T1000 (cell line): Measurements from ENCODE around the gene IGFLR1.

ENCODE experiments used
- DNase-seq: peaks from one replicate; lab custom pipeline; 2025; ENCODE audit warnings: mixed read lengths; lab: John Stamatoyannopoulos, UW

Gene IGFLR1, protein sequence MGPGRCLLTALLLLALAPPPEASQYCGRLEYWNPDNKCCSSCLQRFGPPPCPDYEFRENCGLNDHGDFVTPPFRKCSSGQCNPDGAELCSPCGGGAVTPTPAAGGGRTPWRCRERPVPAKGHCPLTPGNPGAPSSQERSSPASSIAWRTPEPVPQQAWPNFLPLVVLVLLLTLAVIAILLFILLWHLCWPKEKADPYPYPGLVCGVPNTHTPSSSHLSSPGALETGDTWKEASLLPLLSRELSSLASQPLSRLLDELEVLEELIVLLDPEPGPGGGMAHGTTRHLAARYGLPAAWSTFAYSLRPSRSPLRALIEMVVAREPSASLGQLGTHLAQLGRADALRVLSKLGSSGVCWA

DNA sequence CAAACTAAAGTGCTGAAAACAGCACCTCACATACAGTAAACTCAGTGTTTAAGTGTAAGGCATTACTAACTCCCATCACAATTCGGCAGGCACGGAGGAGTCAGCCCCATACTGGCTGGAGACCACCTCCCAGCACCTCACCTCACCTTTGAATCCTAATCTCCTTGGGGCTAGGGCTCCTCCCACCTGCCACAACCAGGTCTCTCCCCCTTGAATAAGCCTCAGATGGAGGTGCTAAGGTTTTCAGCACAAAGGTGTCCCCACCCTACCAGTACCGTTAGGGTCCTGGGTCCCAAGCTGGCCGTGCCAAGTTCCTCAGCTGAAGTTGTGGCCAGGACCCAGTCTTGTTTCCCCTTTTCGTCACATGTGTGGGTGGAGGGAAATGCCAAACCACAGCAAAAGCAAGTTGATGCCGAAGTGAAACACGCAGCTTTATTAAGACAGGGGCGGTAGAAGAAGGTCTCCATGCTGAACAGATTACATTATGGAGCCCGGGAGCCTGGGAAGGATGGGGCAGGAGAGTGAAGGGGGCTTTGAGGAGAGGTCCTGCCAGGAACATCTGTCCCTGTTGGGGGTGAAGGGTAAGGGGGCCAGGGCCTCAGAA is at the start of gene IGFLR1:
IGFLR1 (minus strand) TSS at position 332 of the 604 bp plus-strand sequence. CDS start 1,272 bp downstream, outside the sequence.
- no peak for DNase-seq

DNA sequence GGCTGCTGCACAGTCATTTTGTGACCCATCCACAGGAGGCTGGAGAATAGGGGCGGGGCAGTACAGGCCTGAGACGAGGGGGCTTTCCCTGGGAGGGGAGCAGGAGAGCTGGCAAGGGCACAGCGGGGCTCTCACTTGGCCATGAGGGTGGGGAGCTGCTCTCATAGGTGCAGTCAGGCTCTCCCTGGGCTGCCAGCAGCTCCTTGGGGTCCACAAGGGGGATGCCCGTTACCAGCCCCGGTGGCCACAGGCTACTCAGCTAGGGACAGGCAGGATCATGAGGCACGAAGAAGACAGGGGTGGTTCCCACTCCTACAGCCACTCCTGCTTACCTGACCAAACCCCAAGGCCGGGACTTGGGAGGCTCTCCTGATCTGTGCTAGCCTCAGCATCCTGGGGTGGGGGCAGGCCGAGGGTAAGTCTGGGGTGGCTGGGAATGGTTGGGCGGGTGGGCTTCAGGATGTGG is 49.6 kb upstream of the IGFLR1 start:
- DNase-seq: no peak

DNA sequence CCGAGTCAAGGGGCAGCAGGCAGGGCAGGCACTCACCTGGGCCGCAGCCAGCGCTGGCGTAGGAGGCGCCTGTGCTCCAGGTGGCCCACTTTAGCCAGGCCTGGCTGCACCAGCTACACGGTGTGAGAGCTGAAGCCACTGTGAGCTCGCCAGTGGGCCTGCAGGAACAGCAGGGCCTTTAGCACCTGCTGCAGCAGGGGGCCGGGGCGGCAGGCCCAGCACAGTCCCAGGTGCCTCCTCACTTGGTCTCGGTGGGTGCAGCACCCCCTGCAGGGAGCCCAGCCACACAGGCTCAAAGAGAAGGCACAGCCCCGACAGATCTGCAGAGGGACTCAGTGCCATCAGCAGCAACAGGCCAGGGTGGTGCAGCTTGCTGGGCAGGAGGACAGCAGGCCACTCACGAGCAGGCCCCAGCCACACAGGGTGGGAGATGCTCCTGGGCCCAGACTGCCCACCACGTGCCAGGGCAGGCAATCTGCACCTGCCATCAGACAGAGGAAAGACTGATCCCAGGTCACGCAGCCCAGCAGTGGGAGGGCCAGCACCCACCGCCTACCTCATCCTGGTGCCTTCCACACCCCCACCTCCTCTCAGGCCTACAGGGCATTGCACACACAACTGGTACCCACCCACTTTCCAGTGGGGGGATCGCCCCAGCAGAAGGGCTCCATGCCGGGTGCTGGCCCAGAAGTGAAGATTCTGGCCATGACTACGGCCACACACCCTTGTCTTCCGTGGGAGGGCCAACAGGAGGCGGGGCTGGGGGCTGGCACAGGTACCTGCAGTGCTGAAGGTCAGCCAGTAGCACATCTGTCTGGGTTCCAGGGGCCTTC is 48.9 kb upstream of the IGFLR1 start:
- no peak for DNase-seq

DNA sequence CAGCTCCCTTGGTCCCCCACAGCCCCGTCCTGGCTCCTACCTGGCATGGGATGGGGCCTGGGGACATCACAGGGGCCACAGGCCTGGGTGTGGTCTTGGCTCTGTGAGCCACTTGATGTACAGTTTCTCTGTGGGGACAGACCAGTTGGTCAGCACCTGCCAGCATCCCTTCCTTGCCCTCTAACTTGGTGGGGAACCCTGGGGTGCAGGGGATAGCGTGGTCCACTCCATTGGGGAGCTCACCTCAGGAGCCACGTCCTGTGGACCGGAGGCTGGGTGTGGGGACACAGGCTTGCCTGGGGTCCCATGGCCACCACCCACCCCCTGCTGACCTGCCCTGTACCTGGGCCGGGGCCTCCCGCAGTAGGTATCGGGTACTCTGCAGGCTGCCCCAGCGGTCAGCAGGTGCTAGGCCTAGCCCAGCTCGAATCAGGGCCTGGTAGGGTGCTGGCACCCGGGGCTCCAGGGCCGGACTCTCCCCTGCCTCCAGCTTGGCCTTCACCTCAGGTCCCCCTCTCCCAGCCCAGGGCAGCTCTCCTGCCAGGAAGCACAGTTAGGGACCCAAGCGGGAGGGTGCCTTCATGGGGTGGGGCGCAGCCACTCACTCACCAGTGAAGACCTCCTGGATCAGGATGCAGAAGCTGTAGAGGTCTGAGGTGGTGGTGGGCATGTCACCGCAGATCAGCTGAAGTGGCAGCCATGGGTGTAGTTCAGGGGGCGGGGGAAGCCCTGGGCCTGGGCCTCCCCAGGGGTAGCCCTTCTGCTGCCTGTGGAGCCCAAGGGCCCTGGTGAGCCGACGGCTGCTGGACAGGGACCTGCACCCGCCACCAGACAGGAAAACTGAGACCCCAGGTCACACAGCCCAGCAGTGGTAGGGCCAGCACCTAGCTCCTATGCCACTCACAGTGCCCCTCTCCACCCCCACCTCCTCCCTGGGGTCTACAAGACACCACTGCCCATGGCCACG is 48.0 kb upstream of the IGFLR1 start:
- DNase-seq: no peak

DNA sequence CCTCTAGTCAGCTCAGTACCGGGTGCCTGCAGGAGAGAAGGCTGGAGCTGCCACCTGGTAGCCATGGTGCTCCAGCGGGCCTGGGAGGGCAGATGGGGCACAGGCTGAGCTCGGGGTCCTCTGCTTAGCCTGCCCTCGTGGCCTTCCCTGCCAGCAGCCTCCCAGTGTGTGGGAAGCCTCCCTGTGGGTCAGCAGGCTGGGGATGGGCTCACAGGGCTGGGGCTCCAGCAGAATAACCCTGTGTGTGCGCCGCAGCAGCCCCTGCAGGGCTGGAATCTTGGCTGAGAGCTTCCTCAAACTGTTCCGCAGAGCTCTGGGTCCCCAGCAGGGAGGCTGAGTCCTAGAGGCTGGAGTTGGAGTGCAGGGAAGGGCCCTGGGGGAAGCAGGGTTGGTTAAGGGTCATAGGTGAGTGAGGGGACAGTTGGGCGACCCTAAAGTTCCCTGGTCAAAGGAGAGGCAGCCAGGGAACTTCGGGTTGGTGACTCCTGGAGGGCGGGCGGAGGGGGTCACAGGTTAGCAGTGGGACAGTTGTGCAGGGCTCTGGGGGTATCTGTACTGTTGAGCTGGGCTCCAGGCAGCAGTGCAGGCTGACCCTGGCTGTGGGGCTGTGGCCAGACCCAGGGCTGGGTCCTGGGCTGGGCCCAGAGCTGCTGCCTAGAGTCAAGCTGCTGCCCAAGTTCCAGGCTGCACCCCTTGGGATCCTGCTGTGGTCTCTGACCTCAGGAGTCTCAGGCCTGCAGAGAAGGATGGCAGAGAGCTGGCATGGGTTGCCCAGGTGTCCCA is 47.1 kb upstream of the IGFLR1 start:
- DNase-seq: no peak

DNA sequence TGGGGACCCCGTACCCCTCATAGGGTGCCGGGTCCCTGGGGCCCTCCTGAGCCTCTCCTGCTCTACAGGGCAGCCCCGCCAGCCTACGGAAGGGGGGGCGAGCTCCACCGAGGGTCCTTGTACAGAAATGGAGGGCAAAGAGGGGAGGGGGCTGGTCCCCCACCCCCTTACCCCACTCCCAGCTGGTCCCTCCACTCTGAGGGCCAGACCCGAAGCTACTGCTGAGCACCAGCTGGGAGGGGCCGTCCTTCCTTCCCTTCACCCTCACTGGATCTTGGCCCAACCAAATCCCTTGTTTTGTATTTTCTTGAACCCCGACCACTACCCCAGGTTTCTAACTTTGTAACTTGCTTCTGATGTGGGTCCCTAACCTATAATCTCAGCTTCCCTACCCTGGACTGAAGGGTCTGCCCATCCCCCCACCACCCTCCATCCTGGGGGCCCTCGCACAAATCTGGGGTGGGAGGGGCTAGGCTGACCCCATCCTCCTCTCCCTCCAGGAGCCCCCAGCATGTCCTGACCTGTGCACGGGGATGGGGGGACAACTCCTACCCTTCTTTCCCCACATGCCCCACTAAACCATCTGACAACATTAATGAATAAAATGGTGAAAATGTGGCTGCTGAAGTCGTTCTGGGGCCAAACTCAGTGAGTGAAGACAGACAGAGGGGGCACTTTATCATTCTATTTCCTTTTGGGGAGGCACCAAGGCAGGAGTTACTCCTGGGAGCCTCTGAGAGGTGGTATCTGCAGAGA is 46.1 kb upstream of the IGFLR1 start:
- no peak for DNase-seq

DNA sequence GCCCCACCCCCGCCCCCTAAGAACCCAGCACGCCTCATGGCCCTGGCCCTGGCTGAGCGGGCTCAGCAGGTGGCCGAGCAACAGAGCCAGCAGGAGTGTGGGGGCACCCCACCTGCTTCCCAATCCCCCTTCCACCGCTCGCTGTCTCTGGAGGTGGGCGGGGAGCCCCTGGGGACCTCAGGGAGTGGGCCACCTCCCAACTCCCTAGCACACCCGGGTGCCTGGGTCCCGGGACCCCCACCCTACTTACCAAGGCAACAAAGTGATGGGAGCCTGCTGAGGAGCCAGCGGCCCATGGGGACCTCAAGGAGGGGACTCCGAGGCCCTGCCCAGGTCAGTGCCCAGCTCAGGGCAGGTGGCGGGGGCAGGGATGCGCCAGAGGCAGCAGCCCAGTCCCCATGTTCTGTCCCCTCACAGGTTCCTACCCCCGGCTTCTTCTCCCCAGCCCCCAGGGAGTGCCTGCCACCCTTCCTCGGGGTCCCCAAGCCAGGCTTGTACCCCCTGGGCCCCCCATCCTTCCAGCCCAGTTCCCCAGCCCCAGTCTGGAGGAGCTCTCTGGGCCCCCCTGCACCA is 45.1 kb upstream of the IGFLR1 start:
- no peak for DNase-seq

DNA sequence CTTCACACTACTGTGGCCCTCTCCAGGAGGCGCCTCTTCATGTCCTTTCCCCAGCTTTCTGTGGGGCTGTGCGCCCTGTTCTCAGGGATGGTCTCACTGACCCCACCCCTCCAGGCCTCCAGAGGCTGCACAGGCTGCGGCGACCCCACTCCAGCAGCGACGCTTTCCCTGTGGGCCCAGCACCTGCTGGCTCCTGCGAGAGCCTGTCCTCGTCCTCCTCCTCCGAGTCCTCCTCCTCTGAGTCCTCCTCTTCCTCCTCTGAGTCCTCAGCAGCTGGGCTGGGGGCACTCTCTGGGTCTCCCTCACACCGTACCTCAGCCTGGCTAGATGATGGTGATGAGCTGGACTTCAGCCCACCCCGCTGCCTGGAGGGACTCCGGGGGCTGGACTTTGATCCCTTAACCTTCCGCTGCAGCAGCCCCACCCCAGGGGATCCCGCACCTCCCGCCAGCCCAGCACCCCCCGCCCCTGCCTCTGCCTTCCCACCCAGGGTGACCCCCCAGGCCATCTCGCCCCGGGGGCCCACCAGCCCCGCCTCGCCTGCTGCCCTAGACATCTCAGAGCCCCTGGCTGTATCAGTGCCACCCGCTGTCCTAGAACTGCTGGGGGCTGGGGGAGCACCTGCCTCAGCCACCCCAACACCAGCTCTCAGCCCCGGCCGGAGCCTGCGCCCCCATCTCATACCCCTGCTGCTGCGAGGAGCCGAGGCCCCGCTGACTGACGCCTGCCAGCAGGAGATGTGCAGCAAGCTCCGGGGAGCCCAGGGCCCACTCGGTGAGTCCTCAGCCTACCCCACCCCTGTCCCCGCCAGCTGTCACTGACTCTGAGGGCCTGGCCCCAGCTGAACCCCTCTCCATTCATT is 44.3 kb upstream of the IGFLR1 start:
- DNase-seq: no peak

DNA sequence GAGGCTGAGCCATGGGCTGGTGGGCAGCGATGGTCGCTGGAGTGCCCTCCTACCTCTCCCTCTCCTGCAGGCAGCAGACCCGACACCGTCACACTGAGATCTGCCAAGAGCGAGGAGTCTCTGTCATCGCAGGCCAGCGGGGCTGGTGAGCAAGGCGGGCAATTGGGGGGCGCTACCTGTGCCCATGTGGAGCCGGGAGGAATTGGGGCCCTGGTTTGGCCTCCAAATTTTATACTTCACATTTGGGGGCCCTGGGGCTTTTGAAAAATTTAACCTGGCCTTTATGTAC is 43.0 kb upstream of the IGFLR1 start:
- no peak for DNase-seq

DNA sequence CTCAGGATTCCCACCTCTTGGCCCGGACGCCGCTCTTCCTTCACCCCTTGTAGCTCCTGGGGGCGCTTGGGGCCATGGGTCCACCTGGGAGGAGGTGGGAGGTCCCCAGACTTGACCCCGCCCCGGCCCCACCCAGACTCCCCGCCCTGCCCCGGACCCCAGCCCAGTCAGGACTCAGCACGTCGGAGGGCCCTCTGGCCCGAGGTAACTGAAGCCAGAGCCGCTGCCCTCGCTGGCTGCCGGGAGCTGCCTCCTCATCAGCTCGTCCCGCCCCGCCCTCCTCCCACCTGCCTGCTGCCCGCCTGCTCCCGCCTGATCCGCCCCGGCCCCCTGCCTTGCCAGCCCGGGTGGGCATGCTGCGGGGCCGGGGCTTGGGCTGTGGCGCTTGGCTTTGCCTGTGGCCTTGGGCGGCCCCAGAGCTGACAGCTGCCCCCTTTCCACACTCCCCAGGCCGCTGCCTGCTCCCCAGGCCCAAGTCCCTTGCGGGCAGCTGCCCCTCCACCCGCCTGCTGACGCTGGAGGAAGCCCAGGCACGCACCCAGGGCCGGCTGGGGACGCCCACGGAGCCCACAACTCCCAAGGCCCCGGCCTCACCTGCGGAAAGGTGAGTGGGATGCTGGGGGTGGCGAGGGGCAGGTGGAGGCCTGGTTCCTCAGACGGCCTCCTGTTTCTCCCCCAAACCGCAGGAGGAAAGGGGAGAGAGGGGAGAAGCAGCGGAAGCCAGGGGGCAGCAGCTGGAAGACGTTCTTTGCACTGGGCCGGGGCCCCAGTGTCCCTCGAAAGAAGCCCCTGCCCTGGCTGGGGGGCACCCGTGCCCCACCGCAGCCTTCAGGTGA is 42.5 kb upstream of the IGFLR1 start:
- no peak for DNase-seq

DNA sequence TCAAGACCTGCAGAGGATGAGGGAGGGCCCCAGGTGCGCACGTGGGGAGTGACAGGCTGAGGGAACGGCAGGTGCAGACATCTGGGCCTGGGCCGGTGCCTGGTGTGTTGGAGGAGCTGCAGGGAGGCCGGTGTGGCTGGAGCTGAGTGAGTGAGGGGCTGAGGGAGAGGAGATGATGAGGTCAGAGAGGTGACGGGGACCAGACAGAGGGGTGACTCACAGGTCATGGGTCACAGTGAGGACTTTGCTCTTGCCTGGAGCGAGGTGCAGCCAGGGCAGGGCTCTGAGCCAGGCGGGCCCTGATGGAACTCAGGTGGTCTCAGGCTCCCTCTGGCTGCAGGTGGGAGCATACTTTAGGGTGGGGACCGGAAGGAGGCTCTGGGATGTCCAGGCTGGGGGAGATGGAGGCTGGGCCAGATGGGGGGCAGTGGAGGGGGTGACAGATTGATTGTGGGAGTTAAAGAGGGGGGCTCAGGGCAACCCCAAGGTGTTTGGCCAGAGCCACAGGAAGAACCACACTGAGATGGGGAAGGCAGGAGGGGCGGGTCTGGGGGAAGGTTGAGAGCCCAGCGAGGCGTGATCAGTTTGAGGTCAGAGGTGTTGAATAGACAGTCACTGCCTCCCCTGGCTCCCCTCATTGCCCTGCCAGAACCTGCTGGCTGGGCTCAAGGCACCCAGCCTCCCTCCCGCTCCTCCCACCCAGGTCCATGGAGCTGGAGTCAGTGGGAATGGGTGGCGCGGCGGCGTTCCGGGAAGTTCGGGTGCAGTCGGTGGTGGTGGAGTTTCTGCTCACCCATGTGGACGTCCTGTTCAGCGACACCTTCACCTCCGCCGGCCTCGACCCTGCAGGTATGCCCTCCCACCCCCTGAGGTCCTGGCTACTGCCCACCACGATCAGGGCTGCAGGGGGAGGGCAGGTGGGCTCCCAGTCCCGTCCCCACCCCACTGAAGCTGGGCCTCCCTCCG is 41.5 kb upstream of the IGFLR1 start:
- no peak for DNase-seq

DNA sequence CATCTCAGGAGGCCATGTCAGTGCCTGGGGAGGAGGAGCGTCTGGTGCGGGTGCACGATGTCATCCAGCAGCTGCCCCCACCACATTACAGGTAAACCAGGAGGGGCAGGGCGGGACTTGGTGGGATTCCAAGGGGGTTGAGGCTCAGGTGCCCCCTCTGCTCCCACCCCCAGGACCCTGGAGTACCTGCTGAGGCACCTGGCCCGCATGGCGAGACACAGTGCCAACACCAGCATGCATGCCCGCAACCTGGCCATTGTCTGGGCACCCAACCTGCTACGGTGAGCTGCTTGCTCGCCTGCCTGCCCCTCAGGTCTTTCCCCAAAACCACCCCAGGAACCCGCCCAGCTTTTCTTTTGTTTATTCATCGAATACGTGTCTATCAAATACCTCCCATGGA is 40.3 kb upstream of the IGFLR1 start:
- DNase-seq: no peak

DNA sequence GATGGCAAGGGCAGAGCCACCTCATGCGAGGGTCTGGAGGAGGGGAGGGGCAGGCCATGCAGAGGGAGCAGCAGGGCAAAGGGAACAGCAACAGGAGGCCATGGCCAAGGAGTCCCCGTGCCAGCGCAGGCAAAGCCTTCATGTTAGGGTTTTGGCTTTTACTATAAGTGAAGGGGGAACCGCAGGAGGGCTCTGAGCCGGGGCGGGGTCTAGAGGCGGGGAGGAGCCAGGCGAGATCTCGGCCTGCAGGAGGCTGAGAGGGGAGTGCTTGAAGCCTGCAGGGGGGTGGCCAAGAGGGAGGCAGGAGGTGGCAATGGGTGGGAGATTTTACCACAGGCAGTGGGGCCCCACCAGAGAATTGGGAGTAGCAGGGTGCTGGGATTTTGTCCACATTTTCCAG is 39.4 kb upstream of the IGFLR1 start:
- DNase-seq: no peak

DNA sequence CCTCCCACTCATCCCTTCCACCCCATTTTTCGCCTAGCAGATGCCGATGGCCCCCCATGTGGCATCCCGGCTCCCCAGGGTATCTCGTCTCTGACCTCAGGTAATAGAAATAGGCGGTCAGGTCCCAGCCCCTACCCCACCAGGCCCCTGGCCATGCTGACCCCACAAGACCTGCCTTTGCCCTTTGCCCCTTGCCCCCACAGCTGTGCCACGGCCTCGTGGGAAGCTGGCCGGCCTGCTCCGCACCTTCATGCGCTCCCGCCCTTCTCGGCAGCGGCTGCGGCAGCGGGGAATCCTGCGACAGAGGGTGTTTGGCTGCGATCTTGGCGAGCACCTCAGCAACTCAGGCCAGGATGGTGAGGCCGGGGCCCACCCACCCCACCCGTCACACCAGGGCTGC is 38.5 kb upstream of the IGFLR1 start:
- DNase-seq: no peak

DNA sequence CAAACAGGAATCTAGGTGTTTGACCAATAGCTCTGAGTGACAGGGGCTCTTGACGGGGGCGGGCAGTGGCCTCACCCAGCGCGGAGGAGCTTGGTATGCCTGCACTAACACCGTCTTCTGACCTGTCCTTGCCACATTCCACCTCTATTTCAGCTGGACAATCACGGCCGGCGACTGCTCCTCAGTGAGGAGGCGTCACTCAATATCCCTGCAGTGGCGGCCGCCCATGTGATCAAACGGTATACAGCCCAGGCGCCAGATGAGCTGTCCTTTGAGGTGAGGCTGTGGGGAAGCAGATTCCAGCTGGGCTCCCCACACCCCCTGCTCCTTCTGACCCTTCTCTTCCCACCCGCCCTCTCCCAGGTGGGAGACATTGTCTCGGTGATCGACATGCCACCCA is 37.8 kb upstream of the IGFLR1 start:
- no peak for DNase-seq

DNA sequence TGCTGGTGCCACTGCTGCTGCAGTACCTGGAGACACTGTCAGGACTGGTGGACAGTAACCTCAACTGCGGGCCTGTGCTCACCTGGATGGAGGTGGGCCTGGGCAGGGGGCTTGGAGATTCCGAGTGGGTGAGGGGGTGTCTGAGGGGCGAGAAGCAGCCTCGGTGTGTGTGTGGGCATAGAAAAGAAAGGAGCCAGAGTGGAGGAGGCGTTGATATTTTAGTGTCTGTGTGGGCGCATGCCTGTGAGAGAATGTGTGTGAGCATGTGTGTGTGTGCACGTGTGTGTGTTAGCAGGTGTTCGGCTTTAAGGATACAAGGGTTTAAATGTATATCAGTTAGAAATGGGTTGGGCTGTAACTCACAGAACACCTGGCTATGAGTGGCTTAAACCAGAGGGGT is 36.8 kb upstream of the IGFLR1 start:
- DNase-seq: no peak

DNA sequence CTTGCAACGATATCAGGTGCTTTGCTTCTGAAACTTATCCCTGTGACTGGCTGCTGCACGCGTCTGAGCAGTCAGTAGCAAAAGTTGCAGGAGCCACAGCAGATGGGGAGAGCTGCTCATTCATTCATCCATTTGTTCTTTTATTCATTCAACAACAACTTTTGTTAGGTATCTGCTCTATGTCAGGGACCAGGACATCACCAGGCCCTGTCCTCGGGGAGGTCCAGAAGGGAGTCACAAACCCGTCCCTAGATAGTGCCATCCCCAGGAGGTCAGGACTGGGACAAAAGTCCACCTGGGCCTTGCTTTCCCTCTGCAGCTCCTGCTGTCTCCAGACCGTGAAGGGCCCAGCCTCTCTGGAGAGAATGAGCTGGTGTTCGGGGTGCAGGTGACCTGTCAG is 35.7 kb upstream of the IGFLR1 start:
- no peak for DNase-seq
